C4-2B (cell line): ENCODE data around the gene MET.

ENCODE experiments used
- ZFX ChIP-seq: fragments of 450-650 bp; IDR thresholded peaks from 2 replicates; pipeline ENCODE4 v1.6.1; 2017
- TF ChIP-seq, protein P1 (sequence below): fragments of 450-650 bp; conservative IDR thresholded peaks from 2 replicates; pipeline ENCODE4 v1.5.1; 2017; ENCODE audit warnings: mild to moderate bottlenecking

DNA sequence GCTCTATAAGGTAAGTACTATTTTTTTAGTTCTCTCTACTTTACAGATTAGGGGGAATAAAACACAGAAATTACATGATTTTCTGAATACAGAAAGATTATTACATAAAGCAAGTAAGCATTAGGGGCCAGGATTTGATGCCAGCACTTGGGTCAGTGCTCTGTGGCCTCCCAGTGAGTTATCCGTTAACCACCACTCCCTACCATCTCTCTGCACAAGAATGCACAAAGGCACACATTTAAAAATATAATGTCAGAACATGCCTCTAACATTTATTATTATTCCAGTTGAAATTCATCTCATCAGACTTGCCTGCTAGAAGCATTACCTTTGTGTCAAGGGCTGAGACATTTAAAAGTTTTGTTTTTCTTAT is 59.0 kb downstream of the MET start:
- TF ChIP-seq, protein P1, sequence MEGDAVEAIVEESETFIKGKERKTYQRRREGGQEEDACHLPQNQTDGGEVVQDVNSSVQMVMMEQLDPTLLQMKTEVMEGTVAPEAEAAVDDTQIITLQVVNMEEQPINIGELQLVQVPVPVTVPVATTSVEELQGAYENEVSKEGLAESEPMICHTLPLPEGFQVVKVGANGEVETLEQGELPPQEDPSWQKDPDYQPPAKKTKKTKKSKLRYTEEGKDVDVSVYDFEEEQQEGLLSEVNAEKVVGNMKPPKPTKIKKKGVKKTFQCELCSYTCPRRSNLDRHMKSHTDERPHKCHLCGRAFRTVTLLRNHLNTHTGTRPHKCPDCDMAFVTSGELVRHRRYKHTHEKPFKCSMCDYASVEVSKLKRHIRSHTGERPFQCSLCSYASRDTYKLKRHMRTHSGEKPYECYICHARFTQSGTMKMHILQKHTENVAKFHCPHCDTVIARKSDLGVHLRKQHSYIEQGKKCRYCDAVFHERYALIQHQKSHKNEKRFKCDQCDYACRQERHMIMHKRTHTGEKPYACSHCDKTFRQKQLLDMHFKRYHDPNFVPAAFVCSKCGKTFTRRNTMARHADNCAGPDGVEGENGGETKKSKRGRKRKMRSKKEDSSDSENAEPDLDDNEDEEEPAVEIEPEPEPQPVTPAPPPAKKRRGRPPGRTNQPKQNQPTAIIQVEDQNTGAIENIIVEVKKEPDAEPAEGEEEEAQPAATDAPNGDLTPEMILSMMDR: no peak
- TF ChIP-seq ZFX: no peak
